GM21526 (cell line): ENCODE measurements around the gene CCDC136.

ENCODE experiments used
- ATAC-seq: cut with Tn5 transposase; IDR thresholded peaks from one replicate; pipeline ENCODE4 v1.9.1; 2021; ENCODE audit warnings: moderate library complexity; ENCODE audit not compliant: unreplicated experiment, low FRiP score

The CCDC136 gene

GRCh38 chr7:128791121-128791971, at the start of gene CCDC136:
Gene CCDC136, plus strand, starts transcription at chr7:128791968. Its CDS starts 444 bp downstream, at chr7:128792412.
- peak; percentile 78 for ATAC-seq

- no peak for ATAC-seq
Measured at GRCh38 chr7:128742206-128742605, 49.6 kb upstream of the CCDC136 start.

DNA sequence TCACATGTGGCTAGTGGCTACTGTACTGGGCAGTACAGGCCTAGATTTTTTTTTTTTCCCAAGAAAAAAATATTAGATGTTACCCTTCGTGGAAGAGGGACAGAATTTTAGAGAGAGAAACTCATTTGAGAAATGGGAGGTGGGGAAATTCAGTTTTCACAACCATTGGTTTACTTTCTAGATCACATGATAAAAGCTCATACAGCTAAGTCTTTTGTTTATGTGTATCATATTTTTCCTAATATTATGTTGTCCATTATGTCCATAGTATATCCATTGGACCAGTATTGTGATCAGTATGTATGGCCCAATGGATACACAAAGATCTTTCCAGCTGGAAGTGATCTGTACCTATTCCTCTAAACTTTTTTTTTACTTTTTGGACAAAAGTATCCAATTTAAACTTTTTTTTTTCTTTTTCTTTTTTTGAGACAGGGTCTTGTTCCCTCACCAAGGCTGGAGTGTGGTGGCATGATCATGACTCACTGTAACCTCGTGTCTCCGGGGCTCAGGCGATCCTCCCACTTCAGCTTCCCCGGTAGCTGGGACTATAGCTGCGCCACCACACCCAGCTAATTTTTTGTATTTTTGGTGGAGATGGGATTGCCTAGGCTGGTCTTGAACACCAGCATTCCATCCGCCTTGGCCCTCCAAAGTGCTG, 48.5 kb upstream of the CCDC136 start:
- no peak for ATAC-seq

DNA sequence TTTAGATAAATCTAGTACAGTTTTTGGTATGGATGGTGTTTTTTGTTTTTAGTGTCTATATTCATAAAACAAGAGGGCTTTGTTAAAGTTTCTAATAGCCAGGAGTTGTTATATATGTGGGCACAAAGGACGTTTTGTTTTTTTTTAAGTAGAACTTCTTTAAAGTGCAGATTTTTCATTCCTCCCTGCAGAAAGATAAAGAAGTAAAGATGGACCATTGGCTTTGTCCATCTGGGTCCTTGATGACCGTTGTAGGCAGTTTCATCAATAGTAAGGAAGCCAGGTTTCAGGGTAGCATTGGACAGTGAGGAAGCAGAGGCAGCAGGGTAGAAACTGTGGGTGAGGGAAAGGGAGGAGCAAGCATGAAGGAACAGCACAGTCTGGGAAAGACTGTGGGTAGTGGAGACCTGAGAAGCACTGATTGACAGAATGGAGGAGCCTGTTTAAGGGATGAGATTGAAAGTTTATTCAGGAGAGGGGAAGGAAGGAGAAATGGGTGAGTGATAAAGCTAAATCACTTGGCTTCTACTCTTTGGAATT, 47.3 kb upstream of the CCDC136 start:
- ATAC-seq: no peak

- ATAC-seq: no peak
Measured at GRCh38 chr7:128745706-128746105, 46.1 kb upstream of the CCDC136 start.

- ATAC-seq: no peak
Measured at GRCh38 chr7:128747327-128748079, 44.3 kb upstream of the CCDC136 start.

- ATAC-seq: no peak
Measured at GRCh38 chr7:128752251-128752650, 39.5 kb upstream of the CCDC136 start.

GRCh38 chr7:128755075-128755818, 36.5 kb upstream of the CCDC136 start:
- no peak for ATAC-seq

DNA sequence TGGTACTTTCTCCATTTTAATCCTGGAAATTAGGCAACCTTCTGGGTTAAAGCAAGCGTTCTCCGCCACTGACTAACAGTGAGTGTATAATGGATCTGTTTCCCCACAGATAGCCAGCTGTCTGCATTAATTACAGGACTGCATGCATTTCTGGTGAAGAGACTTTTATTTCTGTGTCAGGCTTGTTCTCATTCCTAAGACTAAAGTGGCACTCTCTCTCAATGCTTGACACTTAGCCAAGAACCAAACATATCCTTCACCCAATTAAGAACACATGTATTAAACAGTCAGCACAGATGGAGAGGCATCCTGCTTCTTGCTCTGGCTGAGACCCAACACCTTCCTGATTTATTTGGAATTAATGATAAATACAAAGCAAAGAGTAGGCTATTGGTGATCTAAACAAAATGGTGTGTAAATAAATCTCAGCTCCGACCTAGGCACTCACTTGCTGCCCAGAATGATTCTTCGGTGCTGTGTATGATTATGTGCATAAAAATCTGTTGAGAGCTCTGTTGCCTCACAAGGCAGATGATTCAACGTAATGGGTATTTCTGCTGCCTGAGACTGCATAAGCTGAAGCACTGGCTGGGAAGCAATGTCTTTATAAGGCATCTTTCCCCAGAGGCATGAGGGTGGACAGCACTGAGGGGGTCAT, 35.8 kb upstream of the CCDC136 start:
- no peak for ATAC-seq

DNA sequence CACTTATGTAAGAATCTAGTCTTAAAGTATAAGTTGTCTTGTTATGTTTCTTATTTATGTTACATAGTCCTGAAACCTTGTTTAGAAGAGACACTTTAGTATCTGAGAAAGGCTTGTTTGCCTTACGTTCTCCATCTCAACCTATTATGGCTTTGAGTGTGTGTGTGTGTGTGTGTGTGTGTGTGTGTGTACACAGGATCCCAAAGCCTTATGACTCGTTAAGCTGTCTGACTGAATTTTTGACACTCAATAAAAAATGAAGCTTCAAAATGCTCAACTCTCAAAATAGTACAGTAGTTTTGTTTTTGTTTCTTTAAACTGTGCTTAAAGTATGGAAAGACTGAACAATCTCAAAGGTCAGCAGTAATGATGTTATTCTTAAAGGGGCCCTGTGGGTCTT, 34.6 kb upstream of the CCDC136 start:
- ATAC-seq: no peak

- no peak for ATAC-seq
Measured at GRCh38 chr7:128758553-128758952, 33.2 kb upstream of the CCDC136 start.

DNA sequence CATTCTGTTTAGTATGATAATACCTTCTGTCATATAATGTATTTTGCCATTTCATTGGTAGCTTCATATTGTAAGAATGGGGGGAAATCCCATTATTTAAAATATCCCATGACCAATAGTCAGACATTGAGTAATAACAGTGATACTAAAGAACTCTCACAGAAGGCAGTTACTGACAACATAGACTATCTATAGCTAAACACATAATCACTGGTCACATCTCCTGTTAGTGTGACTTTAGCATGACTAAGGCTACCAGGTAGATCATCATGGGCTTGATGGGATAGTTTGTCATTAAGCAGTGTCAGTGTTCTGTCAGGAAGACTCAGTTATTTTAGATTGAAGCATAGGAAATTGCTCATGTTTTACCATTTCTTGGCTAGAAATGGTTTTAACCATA, 32.5 kb upstream of the CCDC136 start:
- no peak for ATAC-seq

GRCh38 chr7:128763541-128763940, 28.2 kb upstream of the CCDC136 start:
- ATAC-seq: no peak

DNA sequence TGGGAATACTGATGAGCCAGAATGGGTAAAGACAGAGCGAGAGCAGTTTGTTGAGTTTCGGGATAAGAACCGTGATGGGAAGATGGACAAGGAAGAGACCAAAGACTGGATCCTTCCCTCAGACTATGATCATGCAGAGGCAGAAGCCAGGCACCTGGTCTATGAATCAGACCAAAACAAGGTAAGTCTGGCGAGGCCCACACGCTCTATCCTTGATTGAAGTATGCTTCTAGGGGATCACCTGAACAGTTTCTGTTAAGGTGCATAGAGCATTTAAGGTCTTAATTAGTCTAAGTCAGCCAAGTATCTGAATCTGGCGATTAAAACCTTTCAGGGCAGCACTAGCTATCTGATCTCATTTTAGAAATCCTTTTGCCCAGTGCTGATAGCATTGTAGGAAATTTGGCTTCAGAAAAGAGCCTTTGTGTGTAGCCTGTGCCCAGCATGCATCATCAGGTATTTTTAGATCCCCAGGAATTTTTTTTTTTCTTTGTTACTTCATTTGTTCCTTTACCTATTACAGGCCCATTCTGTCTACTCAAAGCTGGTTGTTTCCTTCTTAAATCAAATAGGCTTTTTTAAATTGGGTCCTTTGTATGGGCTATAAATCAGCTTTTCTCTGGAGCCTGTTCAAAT, 24.2 kb upstream of the CCDC136 start:
- ATAC-seq: no peak

DNA sequence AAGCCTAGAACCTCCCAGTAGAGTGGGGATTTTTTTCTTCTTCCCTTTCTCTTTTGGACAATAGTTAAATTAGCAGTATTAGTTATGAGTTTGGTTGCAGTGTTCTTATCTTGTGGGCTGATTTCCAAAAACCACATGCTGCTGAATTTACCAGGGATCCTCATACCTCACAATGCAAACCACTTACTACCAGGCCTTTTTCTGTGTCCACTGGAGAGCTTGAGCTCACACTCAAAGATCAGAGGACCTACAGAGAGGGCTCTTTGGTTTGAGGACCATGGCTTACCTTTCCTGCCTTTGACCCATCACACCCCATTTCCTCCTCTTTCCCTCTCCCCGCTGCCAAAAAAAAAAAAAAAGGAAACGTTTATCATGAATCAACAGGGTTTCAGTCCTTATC, 21.5 kb upstream of the CCDC136 start:
- ATAC-seq: no peak

- ATAC-seq: no peak
Measured at GRCh38 chr7:128773604-128774003, 18.2 kb upstream of the CCDC136 start.

- ATAC-seq: no peak
Measured at GRCh38 chr7:128774029-128774689, 17.6 kb upstream of the CCDC136 start.

DNA sequence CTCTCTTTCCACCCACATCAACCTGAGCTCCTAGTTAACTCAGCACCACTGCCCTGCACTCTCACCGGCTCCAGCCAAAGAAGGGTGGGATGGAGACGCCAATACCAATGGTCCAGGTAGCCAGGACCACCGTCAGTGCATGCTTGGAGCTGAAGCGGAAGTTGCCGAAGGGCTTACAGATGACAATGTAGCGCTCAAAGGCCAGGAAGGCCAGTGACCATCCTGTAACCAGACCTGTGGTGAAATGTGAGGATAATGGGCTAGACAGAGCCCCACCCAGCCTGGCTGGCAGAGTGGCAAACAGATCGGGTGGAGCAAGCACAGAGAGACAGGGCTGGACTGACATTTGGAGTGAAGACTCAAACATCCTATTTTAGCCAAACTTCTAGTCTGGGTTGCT, 16.8 kb upstream of the CCDC136 start:
- ATAC-seq: no peak
